DND-41 (cell line): ENCODE results near the gene EIF2B4.

Source experiments
- EZH2 ChIP-seq: IDR thresholded peaks from 3 replicates; pipeline ENCODE4 v1.6.1; 2012; ENCODE audit warnings: borderline replicate concordance, low read depth, mild to moderate bottlenecking, moderate library complexity, low read length, inconsistent platforms; ENCODE audit not compliant: severe bottlenecking
- TF ChIP-seq, protein P1 (sequence below): IDR thresholded peaks from 2 replicates; pipeline ENCODE4 v1.5.1; 2012; ENCODE audit warnings: borderline replicate concordance, low read length, moderate library complexity, mild to moderate bottlenecking; ENCODE audit not compliant: poor library complexity, severe bottlenecking; ENCODE audit errors: extremely low read depth

DNA sequence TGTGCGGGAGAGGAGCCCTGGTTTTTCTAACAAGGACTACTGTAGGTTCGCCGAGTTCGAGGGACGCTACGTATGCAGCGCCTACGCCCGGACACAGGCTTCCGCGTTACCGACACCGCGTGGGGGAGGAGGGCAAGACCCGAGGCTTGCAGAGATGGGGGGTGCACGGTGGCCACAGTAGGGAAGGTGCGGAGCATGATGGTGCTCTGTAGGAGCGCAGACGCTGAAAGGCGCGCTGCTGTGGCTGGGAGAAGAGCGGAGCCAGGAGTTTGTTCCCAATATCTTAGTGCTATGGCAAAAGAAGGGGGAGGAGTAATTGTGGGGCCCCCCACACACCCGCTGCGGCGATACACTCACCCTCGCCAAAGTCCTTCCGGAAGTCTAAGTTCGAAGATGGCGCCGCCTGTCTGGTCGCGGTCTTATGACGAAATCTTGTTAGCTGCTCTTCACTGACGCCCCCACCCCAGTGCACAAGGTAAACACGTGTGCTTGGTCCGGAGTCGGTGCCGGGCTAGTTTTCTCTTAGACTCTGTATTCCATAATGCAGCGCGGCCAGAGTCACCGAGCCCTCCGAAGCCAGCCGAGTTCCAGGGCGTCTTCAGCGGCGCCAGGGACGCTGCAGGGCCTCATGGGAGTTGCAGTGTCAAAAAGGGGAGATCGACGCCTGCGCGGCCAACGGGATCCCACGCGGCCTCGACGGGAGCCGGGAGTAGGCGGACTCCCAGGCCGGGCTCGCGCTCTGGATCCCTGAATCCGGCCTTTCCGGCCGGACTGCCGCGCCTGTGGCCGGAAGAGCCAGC, 13.6 kb downstream of the EIF2B4 start, which contains the start of gene GTF3C2:
- TF ChIP-seq, protein P1, sequence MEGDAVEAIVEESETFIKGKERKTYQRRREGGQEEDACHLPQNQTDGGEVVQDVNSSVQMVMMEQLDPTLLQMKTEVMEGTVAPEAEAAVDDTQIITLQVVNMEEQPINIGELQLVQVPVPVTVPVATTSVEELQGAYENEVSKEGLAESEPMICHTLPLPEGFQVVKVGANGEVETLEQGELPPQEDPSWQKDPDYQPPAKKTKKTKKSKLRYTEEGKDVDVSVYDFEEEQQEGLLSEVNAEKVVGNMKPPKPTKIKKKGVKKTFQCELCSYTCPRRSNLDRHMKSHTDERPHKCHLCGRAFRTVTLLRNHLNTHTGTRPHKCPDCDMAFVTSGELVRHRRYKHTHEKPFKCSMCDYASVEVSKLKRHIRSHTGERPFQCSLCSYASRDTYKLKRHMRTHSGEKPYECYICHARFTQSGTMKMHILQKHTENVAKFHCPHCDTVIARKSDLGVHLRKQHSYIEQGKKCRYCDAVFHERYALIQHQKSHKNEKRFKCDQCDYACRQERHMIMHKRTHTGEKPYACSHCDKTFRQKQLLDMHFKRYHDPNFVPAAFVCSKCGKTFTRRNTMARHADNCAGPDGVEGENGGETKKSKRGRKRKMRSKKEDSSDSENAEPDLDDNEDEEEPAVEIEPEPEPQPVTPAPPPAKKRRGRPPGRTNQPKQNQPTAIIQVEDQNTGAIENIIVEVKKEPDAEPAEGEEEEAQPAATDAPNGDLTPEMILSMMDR = peak; percentile 6
- no peak for TF ChIP-seq EZH2
